HG02642 (cell line): ENCODE results near the gene RNF113A.
A peak's percentile ranks its signal among the peaks of the same experiment; 100 is the strongest.
"Not testable (repeated sequence)": the region's sequence is repeated elsewhere in the genome, so short reads cannot be mapped to it uniquely, and the experiment has no call there.

Experiments used
- ATAC-seq: cut with Tn5 transposase; IDR thresholded peaks from one replicate; pipeline ENCODE4 v1.9.1; 2021; ENCODE audit warnings: mild to moderate bottlenecking; ENCODE audit not compliant: unreplicated experiment, poor library complexity

RNF113A gene

GRCh38 chrX:119871599-119872395, at the start of gene RNF113A, which contains the start of gene NDUFA1:
RNF113A (minus strand) TSS chrX:119871733; CDS start chrX:119871613, 120 bp downstream.
NDUFA1 (plus strand) TSS chrX:119871832; CDS start chrX:119871912, 80 bp downstream.
- peak; percentile 94 for ATAC-seq

- no peak for ATAC-seq
These were observed 48.5 kb upstream of the RNF113A start for GRCh38 chrX:119919835-119920585.

GRCh38 chrX:119917877-119918276, 46.3 kb upstream of the RNF113A start:
- ATAC-seq = no peak

- ATAC-seq = no peak
These were observed 44.8 kb upstream of the RNF113A start for GRCh38 chrX:119916310-119916709.

GRCh38 chrX:119900976-119901375, 29.4 kb upstream of the RNF113A start:
- ATAC-seq = no peak

- ATAC-seq = no peak
These were observed 27.6 kb upstream of the RNF113A start for GRCh38 chrX:119899125-119899524.

GRCh38 chrX:119895843-119896326, 24.4 kb upstream of the RNF113A start, which contains the start of gene AKAP14:
AKAP14 (plus strand) TSS chrX:119895893; CDS start chrX:119903224, 7,331 bp downstream.
- ATAC-seq = no peak

GRCh38 chrX:119891961-119892692, 20.6 kb upstream of the RNF113A start:
- not testable (repeated sequence) for ATAC-seq

- not testable (repeated sequence) for ATAC-seq
These were observed 19.1 kb upstream of the RNF113A start for GRCh38 chrX:119890626-119891025.

GRCh38 chrX:119887721-119888425, 16.3 kb upstream of the RNF113A start:
- peak; percentile 92 for ATAC-seq

GRCh38 chrX:119885554-119886428, 14.3 kb upstream of the RNF113A start:
- no peak for ATAC-seq

GRCh38 chrX:119880552-119881437, 9.3 kb upstream of the RNF113A start:
- ATAC-seq = peak; percentile 71

- no peak for ATAC-seq
These were observed 8.5 kb upstream of the RNF113A start for GRCh38 chrX:119880076-119880475.

- no peak for ATAC-seq
These were observed 7.2 kb upstream of the RNF113A start for GRCh38 chrX:119878740-119879139.

- peak; percentile 41 for ATAC-seq
These were observed 311 bp downstream of the RNF113A start for GRCh38 chrX:119871245-119871598.

- ATAC-seq = peak; percentile 16
These were observed 854 bp downstream of the RNF113A start for GRCh38 chrX:119870626-119871131.

- ATAC-seq = no peak
These were observed 18.1 kb downstream of the RNF113A start for GRCh38 chrX:119853444-119853843.
